Stimulated activated CD4-positive, alpha-beta T cell treated with anti-CD3 and anti-CD28 coated beads, Interleukin-12 subunit alpha, Interleukin-12 subunit beta, amount 100 ng/mL, for 48 hours (primary cell): ENCODE data around the gene GPRC5C.
A peak's percentile ranks its signal among the peaks of the same experiment; 100 is the strongest.
"Not testable (repeated sequence)": the region's sequence is repeated elsewhere in the genome, so short reads cannot be mapped to it uniquely, and the experiment has no call there.

Source experiments
- DNase-seq, 3 donors: peaks; one replicate each; pipeline ENCODE4 v3.0.0-alpha.2; 2020; ENCODE audit warnings: low read depth in 2 of 3, low spot score in 1 of 3

Gene GPRC5C

GRCh38 chr17:74467221-74467951 lies 35.5 kb downstream of the GPRC5C start:
- no peak for DNase-seq

- no peak for DNase-seq
Measured at GRCh38 chr17:74471341-74471740, 39.5 kb downstream of the GPRC5C start.

DNA sequence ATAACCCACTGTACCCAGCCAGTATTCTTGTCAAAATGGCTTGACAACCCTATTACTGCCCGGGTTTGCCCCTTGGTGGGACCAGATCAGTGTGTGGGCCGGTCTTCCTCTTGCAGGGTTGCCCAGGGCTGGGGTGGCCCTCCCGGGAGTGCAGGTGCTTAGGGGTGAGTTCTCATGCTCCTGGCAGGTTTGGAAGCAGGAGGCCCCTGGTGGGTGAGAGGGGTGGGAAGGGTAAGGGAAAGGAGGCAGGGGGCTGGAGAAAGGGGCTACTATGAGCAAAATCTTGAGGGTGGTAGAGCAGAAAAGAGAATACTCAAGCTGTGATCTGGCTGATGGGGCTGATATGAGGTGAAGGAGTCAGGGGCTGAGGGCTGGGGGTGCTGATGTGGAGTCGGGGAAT lies 41.0 kb downstream of the GPRC5C start:
- DNase-seq = no peak

- DNase-seq = no peak
Measured at GRCh38 chr17:74473294-74473693, 41.4 kb downstream of the GPRC5C start.

DNA sequence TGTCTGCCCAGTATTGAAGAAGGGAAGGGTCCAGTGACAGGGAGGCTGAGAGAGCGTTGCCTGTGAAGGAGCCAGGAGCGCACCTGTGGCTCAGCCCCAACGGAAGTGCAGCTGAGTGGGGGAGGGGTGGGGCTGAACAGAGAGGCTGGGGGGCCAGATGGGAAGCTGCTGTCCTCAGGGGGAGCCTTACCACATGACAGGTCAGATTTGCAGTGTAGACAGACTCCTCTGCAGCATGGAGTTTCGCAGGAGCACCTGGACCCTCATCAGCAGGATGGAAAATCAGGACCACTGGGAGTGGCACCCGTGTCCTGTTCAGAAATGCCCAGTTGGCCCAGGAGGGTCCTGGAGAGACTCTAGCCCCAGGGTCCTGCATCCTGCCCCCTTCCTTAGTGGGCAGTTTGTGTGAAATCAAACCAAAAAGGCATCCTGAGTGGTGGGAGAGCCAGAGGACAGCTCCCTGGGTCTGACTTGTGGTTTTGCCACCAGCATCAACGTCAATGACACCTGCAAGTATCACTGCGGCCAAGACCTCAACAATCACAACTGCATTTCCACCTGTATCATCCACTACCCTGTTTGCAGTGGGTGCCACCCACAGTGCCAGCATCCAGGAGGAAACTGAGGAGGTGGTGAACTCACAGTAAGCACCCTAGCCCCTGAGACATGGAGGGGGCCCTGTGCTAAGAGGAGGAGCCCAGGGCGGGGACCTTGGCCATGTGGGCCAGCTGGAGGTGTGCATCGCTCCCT lies 42.3 kb downstream of the GPRC5C start:
- no peak for DNase-seq

DNA sequence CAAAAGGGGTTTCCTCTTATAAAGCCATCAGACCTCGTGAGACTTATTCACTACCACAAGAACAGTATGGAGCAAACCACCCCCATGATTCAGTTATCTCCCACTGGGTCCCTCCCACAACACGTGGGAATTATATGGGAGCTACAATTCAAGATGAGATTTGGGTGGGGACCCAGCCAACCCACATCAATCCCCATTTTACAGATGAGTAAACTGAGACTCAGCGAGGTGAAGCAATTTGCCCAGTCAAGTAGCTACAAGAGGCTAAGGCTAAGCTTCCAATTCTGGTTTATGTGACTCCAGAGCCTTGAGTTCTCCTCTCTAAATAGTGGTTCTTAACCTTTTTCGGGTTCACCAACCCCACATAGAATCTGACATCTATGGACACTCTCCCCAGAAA lies 43.3 kb downstream of the GPRC5C start:
- no peak for DNase-seq

DNA sequence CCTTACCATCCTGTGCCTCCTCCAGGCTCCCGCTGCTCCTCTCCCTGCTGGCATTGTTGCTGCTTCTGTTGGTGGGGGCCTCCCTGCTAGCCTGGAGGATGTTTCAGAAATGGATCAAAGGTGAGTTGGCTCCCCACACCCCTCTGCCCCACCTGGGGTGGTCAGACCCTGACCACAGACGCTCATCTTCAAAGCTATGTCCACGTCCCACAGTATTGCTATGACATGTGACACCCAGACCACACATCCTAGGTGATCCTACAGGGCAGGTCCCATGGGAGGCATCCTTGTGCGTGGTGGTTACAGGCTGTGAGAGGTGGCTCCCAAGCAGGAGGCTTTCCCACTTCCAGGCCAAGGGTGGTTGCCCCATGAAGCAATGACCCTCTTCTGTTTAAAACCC lies 45.5 kb downstream of the GPRC5C start:
- no peak for DNase-seq

GRCh38 chr17:74478420-74479100 lies 46.7 kb downstream of the GPRC5C start:
- peak in 1 of 3 donors; percentile 34 for DNase-seq

GRCh38 chr17:74480290-74480689 lies 48.4 kb downstream of the GPRC5C start:
- DNase-seq = no peak

- no peak for DNase-seq
Measured at GRCh38 chr17:74481621-74482020, 49.7 kb downstream of the GPRC5C start.

DNA sequence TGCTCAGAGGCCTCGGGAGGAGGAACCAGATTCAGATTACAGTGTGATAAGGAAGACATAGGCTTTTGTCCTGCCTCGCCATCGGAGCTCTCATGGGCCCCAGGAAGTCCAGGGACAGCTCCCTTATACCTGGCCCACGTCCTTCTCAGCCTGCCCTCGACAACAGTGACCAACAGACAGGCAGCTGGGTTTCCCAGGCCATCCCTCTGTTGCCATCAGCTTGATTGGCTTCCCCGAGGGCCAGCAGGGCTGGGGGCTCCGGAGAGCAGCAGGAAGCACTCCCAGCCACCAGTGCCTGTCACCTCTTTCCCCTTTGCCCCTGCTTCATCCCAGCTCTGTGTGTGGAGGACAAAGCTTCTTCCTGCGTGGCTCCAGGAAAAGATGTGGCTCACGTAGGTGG lies 52.2 kb downstream of the GPRC5C start:
- no peak for DNase-seq

- no peak for DNase-seq
Measured at GRCh38 chr17:74485022-74485743, 53.3 kb downstream of the GPRC5C start.

DNA sequence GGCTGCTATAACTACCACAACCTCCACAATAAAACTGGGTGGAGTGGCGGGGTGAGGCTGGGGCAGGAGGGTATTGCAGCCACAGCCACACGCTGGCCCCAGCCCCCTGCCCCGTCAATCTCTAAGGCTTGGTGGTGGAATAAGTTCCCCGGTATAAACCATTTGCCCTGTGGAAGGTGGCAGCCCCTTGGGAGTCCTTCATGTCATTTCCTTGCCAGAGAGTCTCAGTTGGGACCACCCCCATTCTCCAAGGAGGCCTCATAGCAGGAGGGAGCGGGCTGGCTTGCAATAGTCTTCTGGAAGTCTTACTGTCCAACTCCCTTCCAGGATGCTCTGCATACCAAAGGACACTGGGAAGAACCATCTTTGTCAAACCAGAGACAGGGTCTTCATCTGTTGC lies 54.0 kb downstream of the GPRC5C start:
- no peak for DNase-seq

DNA sequence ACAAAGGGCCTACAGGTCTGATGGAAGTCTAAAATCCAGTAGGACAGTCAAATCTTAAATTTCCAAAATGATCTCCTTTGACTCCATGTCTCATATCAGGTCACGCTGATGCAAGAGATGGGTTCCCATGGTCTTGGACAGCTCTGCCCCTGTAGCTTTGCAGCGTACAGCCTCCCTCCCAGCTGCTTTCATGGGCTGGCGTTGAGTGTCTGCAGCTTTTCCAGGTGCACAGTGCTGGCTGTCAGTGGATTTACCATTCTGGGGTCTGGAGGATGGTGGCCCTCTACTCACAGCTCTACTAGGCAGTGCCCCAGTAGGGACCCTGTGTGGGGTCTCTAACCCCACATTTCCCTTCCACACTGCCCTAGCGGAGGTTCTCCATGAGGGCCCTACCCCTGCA lies 56.4 kb downstream of the GPRC5C start:
- not testable (repeated sequence) for DNase-seq

GRCh38 chr17:74490716-74491115 lies 58.8 kb downstream of the GPRC5C start:
- no peak for DNase-seq

DNA sequence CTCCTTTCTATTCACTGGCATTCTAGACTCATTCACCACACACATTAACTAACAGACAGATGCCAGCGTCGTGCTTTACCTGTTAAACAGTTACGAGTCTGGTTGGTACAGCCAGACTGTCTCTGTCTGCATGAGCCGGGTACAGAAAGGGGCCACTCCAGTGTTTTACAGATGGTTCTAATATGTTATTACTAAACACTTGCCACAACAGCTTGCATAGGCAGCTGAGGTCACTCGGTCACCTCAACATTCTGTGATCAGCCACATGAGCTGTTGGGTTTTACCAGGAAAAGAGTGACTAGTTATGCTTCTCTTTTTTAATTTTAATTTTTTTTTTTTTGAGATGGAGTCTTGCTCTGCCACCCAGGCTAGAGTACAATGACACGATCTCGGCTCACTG lies 59.7 kb downstream of the GPRC5C start:
- DNase-seq = no peak

- peak; percentile 41 to 64 (median 49) for DNase-seq
Measured at GRCh38 chr17:74493331-74493833, 61.5 kb downstream of the GPRC5C start.
